GM12891 (cell line): ENCODE data around the gene RAI1.

Source experiments
- DNase-seq: peaks from one replicate; pipeline ENCODE4 v3.0.0; 2011; ENCODE audit warnings: low spot score; ENCODE audit not compliant: insufficient read length
- FAIRE-seq: peaks from 2 replicates; lab custom pipeline; 2011; peaks lifted over from hg19 to GRCh38; lab: Jason Lieb, UNC
- PAX5 ChIP-seq: IDR thresholded peaks from 2 replicates; pipeline ENCODE4 v1.6.1; 2011; ENCODE audit warnings: low read length, moderate library complexity, mild to moderate bottlenecking; ENCODE audit not compliant: insufficient read depth, severe bottlenecking
- POLR2A ChIP-seq: IDR thresholded peaks from 2 replicates; pipeline ENCODE4 v1.6.1; 2011; ENCODE audit warnings: low read depth, low read length, control low read depth
- POLR2AphosphoS5 ChIP-seq: IDR thresholded peaks from 2 replicates; pipeline ENCODE4 v1.6.1; 2011; ENCODE audit warnings: low read depth, low read length, control low read depth
- POU2F2 ChIP-seq: IDR thresholded peaks from 2 replicates; pipeline ENCODE4 v1.6.1; 2011; ENCODE audit warnings: low read depth, mild to moderate bottlenecking, control low read depth, low read length, moderate library complexity
- SPI1 ChIP-seq: IDR thresholded peaks from 2 replicates; pipeline ENCODE4 v1.6.1; 2011; ENCODE audit warnings: low read depth, low read length, control low read depth
- TAF1 ChIP-seq: IDR thresholded peaks from 2 replicates; pipeline ENCODE4 v1.6.1; 2011; ENCODE audit warnings: low read depth, low read length, control low read depth

The RAI1 gene

DNA sequence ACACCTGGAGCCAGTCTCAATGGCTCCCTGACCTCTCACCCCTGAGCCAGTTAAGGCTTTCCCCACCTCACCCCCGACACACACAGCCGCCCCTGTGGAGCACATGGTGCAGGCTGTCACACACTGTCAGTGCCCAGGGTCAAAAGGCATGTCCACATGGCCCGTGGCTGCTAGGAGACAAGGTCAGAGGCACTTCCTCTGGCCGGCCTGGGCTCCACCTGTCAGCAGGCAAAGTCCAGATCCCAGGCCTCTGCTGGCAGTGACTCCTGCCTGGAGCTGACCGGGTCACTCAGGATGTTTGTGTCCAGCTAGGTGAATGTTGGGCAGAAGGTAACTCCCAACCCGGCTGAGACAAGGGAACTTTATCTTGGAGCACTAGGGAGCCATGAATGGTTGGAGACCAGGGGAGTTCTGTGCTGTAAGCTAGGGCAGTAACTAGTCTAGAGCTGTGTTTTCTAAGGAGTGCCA is 149.5 kb downstream of the RAI1 start:
- FAIRE-seq (no peak), DNase-seq (no peak)
- no peak for TF ChIP-seq POLR2AphosphoS5
- no peak for TF ChIP-seq POLR2A
- TF ChIP-seq PAX5: no peak
- TF ChIP-seq SPI1: no peak
- no peak for TF ChIP-seq POU2F2
- TF ChIP-seq TAF1: no peak

GRCh38 chr17:17831208-17832031 is 150.2 kb downstream of the RAI1 start:
- DNase-seq: no peak
- no peak for FAIRE-seq
- TF ChIP-seq TAF1: no peak

GRCh38 chr17:17832032-17832363 is 150.7 kb downstream of the RAI1 start:
- FAIRE-seq: no peak
- DNase-seq: no peak
- TF ChIP-seq SPI1 (no peak), POLR2AphosphoS5 (no peak), TAF1 (no peak), POLR2A (no peak), PAX5 (no peak), POU2F2 (no peak)

- TF ChIP-seq TAF1 (no peak), SPI1 (no peak), POLR2A (no peak), PAX5 (no peak), POLR2AphosphoS5 (no peak), POU2F2 (no peak)
- FAIRE-seq (no peak), DNase-seq (no peak)
These were observed 152.6 kb downstream of the RAI1 start for GRCh38 chr17:17833658-17834357.

DNA sequence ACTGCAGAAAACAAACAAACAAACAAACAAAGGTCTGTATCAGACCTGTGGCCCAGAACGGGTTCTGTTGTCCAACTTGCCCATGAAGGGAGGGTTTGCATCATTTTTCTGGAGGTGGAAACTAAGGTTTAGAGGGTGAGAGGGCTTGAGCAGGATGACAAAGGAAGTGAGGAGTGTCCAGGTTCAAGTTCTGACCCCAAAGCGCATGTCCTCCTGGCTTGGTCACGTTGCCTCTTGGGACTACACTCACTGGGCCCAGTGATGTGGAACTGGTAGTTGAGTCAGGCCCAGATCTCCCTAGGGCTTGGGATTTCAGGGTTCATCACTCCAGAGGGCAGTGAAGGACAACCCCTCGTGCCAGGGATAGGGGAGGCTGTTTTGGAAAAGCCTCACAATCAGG is 153.7 kb downstream of the RAI1 start:
- FAIRE-seq (no peak), DNase-seq (no peak)
- TF ChIP-seq POLR2AphosphoS5: no peak
- TF ChIP-seq POU2F2: no peak

GRCh38 chr17:17835415-17836249 is 154.4 kb downstream of the RAI1 start:
- DNase-seq (no peak), FAIRE-seq (no peak)
- no peak for TF ChIP-seq SPI1
- no peak for TF ChIP-seq PAX5
- TF ChIP-seq POLR2AphosphoS5: no peak
- TF ChIP-seq POLR2A: no peak
- no peak for TF ChIP-seq TAF1
- no peak for TF ChIP-seq POU2F2

GRCh38 chr17:17836250-17836817 is 155.1 kb downstream of the RAI1 start:
- DNase-seq (peak; percentile 93), FAIRE-seq (peak; percentile 98)
- TF ChIP-seq POU2F2 (no peak), PAX5 (peak; percentile 41), POLR2A (peak; percentile 73), TAF1 (peak; percentile 48; the same call in 1 of the 2 replicates), SPI1 (no peak), POLR2AphosphoS5 (peak; percentile 79)

DNA sequence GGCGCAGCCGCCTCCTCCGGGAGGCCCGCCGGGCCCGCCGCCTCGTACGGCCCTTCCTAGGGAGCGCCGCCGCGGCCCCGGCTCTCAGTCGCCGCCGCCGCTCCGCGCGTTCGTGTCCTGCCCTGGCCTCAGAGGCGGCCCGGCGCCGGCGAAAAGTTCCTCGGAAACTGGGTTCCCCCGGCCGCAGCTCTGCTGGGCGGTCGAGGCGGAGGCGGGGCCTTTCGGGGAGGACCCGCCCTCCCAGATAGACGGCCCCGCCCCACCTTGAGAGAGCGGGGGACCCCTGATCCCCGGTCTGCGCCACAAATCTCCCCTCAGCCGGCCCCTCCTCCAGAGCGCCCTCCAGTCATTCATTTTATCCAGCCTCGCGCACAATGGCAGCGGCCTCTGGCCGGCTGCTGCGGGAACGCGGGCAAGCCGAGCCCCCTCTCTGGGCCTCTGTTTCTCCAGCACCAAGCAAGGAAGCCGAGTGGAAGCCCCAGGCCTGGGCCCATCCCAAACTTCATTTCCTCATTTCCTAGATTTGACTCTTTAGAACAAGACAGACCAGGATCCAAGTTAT is 155.6 kb downstream of the RAI1 start, which contains the start of gene SREBF1:
SREBF1 (minus strand) TSS at position 169 of the 562 bp plus-strand sequence. CDS start 169 bp downstream, outside the sequence.
- DNase-seq (peak; percentile 72), FAIRE-seq (no peak)
- TF ChIP-seq POU2F2 (no peak), POLR2AphosphoS5 (no peak), TAF1 (no peak), POLR2A (no peak), SPI1 (no peak), PAX5 (no peak)

DNA sequence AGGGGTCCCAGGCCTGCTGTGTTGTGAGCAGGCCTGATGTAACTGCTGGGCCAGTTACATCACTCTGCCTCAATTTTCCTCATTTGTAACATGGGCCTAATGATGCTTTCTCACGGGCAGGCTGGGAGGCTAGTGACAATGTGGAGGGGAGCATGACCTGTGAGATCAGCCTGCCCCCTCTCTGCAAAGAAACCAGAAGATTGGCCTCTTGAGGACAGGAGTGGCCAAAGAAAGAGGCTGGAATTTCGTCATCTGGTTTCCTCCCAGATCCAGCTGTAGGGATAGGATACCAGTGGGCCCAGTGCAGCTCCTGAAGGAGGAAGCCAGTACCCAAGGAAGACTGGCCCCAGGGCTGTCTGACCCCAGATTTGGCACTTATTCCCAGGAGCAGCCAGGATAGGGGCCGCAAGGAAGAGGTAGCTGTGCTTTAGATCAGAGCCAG is 156.1 kb downstream of the RAI1 start:
- peak; percentile 26 for FAIRE-seq

More for the DNA sequence above, 156.1 kb downstream of the RAI1 start:
- TF ChIP-seq POU2F2 (no peak), POLR2AphosphoS5 (no peak), SPI1 (no peak), PAX5 (no peak), TAF1 (no peak), POLR2A (no peak)
- DNase-seq: no peak
